Panc1 (cell line): Measurements from ENCODE around the gene SCAF1. TPM values are rescaled to one million over a fixed set of nuclear protein-coding genes. Genes with fewer than 3 reads are reported as not detected.

Experiments
- ATAC-seq: fragments of 200-7000 bp; cut with Tn5 transposase; 2 replicates; pipeline ENCODE4 v1.9.1; 2020; ENCODE audit warnings: mild to moderate bottlenecking, moderate library complexity
- BruUV-seq: library from RNA; stranded (reverse); fragments of 400-500 nt; replicated peaks from 2 replicates; lab custom pipeline; 2021; lab: Mats Ljungman, UMichigan
- CTCF ChIA-PET: fragments of 300-600 bp; sonication (Branson Sonifier 250); formaldehyde crosslinking; loops from one replicate; lab custom pipeline; 2022; ENCODE audit warnings: antibody characterized with exemption; lab: Charles Lee
- POLR2A ChIA-PET: fragments of 300-600 bp; sonication (Branson Sonifier 250); formaldehyde crosslinking; loops from one replicate; lab custom pipeline; 2022; ENCODE audit warnings: antibody characterized with exemption; lab: Charles Lee
- DNase-seq: peaks from one replicate; pipeline ENCODE4 v3.0.0-alpha.2; 2010; ENCODE audit warnings: low read depth, low spot score
- H3K27ac ChIP-seq: 2 replicates; pipeline ENCODE4 v1.5.1; 2011; ENCODE audit warnings: mild to moderate bottlenecking, low read length, inconsistent platforms
- H3K27me3 ChIP-seq: fragments of 200-500 bp; sonication (Bioruptor generic); 2 replicates; pipeline ENCODE4 v1.6.0; 2014; ENCODE audit warnings: low read length, inconsistent platforms; ENCODE audit not compliant: control insufficient read depth, insufficient read depth
- H3K36me3 ChIP-seq: fragments of 200-500 bp; sonication (Bioruptor generic); 2 replicates; pipeline ENCODE4 v1.5.1; 2014; ENCODE audit warnings: inconsistent platforms, mild to moderate bottlenecking, low read length, moderate library complexity; ENCODE audit not compliant: control insufficient read depth, insufficient read depth
- H3K4me1 ChIP-seq: 2 replicates; pipeline ENCODE4 v1.5.1; 2011; ENCODE audit warnings: inconsistent platforms, mild to moderate bottlenecking, low read length, moderate library complexity; ENCODE audit not compliant: control insufficient read depth, insufficient read depth
- H3K4me3 ChIP-seq, 2 experiments: 2 replicates each; pipeline ENCODE4 v1.5.1; 2011 to 2012; ENCODE audit warnings: low read depth in 2 of 2, low read length in 2 of 2, mild to moderate bottlenecking in 2 of 2, inconsistent platforms in 1 of 2, moderate library complexity in 1 of 2
- H3K9me3 ChIP-seq: fragments of 200-500 bp; sonication (Bioruptor generic); 2 replicates; pipeline ENCODE4 v1.5.1; 2014; ENCODE audit warnings: low read depth, mild to moderate bottlenecking, inconsistent platforms, low read length, moderate library complexity; ENCODE audit not compliant: control insufficient read depth, insufficient read depth
- CTCF ChIP-seq: fragments of 450-650 bp; IDR thresholded peaks from 2 replicates; pipeline ENCODE4 v1.5.1; 2017; ENCODE audit warnings: mild to moderate bottlenecking
- POLR2AphosphoS5 ChIP-seq: IDR thresholded peaks from 2 replicates; pipeline ENCODE4 v1.6.1; 2012; ENCODE audit warnings: mild to moderate bottlenecking, low read depth, low read length, moderate library complexity
- REST ChIP-seq, 2 experiments: IDR thresholded peaks; 2 replicates each; pipeline ENCODE4 v1.6.1; 2011 to 2012; ENCODE audit warnings: low read depth in 2 of 2, control low read depth in 1 of 2, low read length in 1 of 2, mild to moderate bottlenecking in 1 of 2, moderate library complexity in 1 of 2; ENCODE audit not compliant: insufficient read depth in 1 of 2
- SIN3A ChIP-seq: IDR thresholded peaks from 2 replicates; pipeline ENCODE4 v1.6.1; 2012; ENCODE audit warnings: low read depth, mild to moderate bottlenecking, low read length, moderate library complexity, borderline replicate concordance; ENCODE audit not compliant: insufficient read depth
- TCF7L2 ChIP-seq: IDR thresholded peaks from 2 replicates; pipeline ENCODE4 v1.6.1; 2011; ENCODE audit warnings: mild to moderate bottlenecking, low read depth, low read length, inconsistent platforms
- in situ Hi-C: cut with HindIII; loops from 2 replicates; pipeline ENCODE4 v1.10.0; 2016; ENCODE audit warnings: low sequenced_read_pairs, low pct_unique_long_range_greater_than_20kb
- intact Hi-C: fragments of 100-400 bp; cut with micrococcal nuclease; formaldehyde crosslinking; loops from one replicate; pipeline ENCODE4 v1.10.0; 2022; ENCODE audit not compliant: unreplicated experiment
- total RNA-seq: library from RNA; stranded (reverse); gene quantifications from one replicate; pipeline ENCODE4 v1.2.1, GENCODE V29; 2021; ENCODE audit not compliant: unreplicated experiment

Gene SCAF1
- total RNA-seq, 1 experiment from 2014 or later = 77.4 TPM

- no peak for ATAC-seq
Observed at GRCh38 chr19:49686503-49687088, 44.6 kb downstream of the SCAF1 start.

GRCh38 chr19:49687150-49687549 is 45.1 kb downstream of the SCAF1 start:
- in situ Hi-C loops = no loop called here
- no peaks in the 10 kb centered on the region for H3K27me3 ChIP-seq
- ATAC-seq (no peak), DNase-seq (no peak)
- TF ChIP-seq REST (IDR thresholded peaks at IDR 0.05; ENCODE audit: insufficient read depth in 1 of 2, low read depth in 2 of 2, low read length in 1 of 2) (no peak), SIN3A (no peak), CTCF (no peak), TCF7L2 (no peak)
- POLR2A ChIA-PET = no interaction called here
- no peak overlapping the region for H3K4me3 ChIP-seq
- no peaks in the 10 kb centered on the region for H3K9me3 ChIP-seq
- no peak overlapping the region for H3K27ac ChIP-seq
- H3K36me3 ChIP-seq = peaks cover 4% of the 10 kb centered on the region; the same call in 1 of the 2 replicates
- CTCF ChIA-PET = no interaction called here
- no TSS peak for BruUV-seq
- intact Hi-C loops = no loop called here
- H3K4me1 ChIP-seq = 0 out of 2 replicates have a peak, but pooled peaks cover 2% of the 10 kb centered on the region

More at GRCh38 chr19:49686503-49687088, 44.6 kb downstream of the SCAF1 start:
- BruUV-seq = no TSS peak
- in situ Hi-C loops = no loop called here
- TF ChIP-seq POLR2AphosphoS5 (no peak), TCF7L2 (no peak), CTCF (no peak), SIN3A (no peak), REST (IDR thresholded peaks at IDR 0.05; ENCODE audit: insufficient read depth in 1 of 2, low read depth in 2 of 2, low read length in 1 of 2) (no peak)
- H3K27ac ChIP-seq = no peak overlapping the region
- intact Hi-C loops = no loop called here
- no peaks in the 10 kb centered on the region for H3K9me3 ChIP-seq
- POLR2A ChIA-PET = no interaction called here
- H3K36me3 ChIP-seq = peaks cover 10% of the 10 kb centered on the region
- no peaks in the 10 kb centered on the region for H3K27me3 ChIP-seq
- CTCF ChIA-PET = interaction anchor here (0.6 kb wide), 1 partner anchor 55 kb away, joined by 10 read pairs; no protein-coding TSS in a partner anchor
- H3K4me3 ChIP-seq = no peak overlapping the region
- no peak for DNase-seq
- H3K4me1 ChIP-seq = 0 out of 2 replicates have a peak, but pooled peaks cover 2% of the 10 kb centered on the region
